HG03432 (cell line): ENCODE results near the gene RNF123.

Source experiments
- ATAC-seq: cut with Tn5 transposase; IDR thresholded peaks from one replicate; pipeline ENCODE4 v1.9.1; 2021; ENCODE audit warnings: mild to moderate bottlenecking, moderate library complexity; ENCODE audit not compliant: unreplicated experiment

The RNF123 gene

DNA sequence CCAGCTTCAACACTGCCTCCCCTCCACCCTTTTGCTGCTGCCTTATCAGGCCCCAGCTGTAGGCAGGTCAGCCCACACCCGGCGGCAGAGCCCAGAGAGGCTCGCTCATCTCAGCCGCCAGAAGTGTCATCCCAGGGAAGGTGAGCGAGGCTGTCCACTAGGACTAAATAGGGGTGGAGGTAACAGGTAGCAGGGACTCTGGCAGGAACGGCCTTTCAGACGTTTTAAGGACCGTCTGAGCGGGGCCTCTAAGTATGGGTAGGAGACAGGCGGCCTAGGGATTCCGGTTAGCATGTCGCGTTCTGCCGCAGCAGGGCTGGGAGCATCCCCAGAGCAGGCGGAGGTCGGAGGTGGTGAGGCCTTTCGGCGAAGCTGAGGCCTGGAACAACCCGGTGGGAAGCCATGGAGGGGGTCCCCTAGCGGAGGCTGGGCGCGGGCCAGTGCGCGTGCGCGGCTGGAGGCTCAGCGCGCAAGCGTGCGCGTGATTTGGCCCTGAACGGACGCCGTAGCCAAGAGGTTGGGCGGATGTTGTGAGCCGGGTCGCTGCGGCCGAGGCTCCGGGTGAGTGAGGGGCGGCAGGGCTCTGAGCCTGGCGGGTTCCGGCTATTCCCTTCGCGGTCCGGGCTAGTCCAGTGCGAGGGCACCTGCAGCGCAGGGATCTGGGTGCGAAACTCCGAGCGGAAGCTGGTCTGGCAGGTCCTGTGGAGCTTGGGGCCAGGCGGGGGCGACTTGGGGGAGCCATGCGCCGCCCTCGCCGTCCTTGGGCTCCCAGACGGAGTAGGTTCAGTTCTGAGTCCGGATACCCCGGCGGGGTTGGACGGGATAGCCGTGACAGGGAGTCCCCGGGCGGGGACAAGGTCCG, at the start of gene RNF123, which contains the start of gene MST1:
TSS of gene RNF123 (plus strand) at position 512 of the 862 bp plus-strand sequence. CDS start 1,609 bp downstream, outside the sequence.
TSS of gene MST1 (minus strand) at position 429 of the 862 bp plus-strand sequence. CDS start 783 bp downstream, outside the sequence.
- peak; percentile 67 for ATAC-seq

DNA sequence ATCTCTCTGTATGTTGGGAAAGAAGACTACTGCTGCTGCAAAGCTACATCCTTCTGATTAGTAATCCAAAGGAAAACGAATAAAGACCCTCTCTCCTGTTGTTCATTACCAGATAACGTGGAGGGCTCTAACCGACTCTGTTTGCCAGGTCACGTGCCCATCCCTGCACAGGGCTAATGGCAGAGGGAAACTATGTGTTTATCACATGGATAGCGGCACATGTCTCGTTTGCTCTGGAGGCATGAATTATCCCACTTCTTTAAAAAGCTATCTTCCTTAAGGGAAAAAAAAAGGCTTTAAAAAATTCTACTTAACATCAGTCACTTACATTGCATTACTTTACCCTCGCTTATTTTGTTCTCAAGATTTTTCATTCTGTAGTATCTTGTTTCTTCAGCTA, 48.1 kb upstream of the RNF123 start:
- no peak for ATAC-seq

DNA sequence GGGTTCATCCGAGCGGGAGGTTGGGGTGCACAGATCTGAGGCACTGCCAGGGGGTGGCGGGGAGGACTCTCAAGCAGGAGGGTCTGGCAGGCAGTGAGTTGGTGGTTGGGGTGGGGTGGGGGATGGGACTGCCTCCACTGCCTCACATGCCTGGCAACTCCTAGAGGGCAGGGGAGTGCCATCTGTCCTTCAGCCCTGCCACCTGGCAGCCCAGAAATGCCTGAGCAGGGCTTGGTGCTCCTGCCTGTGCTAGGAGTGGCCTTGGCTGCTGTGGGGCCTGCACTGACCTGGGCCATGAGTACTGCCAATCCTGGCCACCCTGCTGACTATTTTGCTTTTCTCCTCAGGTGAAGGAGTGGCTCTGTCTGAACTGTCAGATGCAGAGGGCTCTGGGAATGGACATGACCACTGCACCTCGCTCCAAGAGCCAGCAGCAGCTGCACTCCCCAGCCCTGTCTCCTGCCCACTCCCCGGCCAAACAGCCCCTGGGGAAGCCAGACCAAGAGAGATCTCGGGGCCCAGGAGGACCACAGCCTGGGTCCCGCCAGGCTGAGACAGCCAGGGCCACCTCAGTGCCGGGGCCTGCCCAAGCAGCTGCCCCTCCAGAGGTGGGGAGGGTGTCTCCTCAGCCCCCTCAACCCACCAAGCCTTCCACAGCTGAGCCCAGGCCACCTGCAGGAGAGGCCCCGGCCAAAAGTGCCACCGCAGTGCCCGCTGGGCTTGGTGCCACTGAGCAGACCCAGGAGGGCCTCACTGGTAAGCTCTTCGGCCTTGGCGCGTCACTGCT, 47.2 kb upstream of the RNF123 start:
- no peak for ATAC-seq

DNA sequence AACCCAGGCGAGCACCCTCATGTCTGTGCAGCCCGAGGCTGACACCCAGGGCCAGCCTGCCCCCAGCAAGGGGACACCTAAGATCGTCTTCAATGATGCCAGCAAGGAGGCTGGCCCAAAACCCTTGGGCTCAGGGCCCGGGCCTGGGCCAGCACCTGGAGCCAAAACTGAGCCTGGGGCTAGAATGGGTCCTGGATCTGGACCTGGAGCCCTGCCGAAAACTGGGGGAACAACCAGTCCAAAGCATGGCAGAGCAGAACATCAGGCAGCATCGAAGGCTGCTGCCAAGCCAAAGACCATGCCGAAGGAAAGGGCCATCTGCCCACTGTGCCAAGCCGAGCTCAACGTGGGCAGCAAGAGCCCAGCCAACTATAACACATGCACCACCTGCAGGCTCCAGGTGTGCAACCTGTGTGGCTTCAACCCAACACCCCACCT, 46.6 kb upstream of the RNF123 start:
- ATAC-seq, result no peak

DNA sequence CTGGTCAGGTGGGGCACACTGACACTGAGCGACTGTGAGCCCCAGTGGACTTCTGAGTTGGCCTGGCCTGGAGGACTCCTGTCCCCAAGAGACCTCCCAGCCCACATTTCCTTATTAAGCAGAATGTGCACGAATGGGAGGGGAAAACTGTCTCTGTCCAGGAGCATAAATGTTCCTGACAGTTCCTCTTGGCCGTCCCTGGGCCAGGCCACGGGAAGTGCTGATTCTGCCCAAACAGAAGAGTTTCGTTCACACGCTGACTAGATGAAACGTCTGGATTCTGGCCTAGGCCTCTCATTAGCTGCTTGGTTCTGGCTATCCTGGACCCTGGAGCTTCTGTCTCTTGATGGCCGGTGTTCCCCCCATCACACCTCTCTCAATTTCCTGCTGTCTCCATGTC, 44.7 kb upstream of the RNF123 start:
- ATAC-seq, result no peak

DNA sequence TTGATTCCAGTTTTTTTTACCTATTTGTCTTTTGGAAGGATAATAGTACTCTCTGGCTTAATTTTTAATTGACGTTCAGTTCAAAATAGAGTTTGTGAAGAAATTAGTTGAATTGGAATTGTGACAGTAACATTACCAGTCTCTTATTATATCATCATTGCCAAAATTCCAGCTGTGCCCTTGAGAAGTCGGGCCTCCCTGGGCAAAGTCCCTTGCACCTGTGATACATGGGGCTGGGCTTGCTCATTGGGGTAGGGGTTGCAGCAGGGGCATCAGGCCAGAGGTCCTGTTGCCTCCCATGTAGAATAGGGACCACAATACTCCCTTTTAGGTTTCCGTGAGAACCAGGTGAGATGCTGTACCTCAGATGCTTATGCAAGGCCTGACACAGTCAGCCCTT, 43.1 kb upstream of the RNF123 start:
- no peak for ATAC-seq

DNA sequence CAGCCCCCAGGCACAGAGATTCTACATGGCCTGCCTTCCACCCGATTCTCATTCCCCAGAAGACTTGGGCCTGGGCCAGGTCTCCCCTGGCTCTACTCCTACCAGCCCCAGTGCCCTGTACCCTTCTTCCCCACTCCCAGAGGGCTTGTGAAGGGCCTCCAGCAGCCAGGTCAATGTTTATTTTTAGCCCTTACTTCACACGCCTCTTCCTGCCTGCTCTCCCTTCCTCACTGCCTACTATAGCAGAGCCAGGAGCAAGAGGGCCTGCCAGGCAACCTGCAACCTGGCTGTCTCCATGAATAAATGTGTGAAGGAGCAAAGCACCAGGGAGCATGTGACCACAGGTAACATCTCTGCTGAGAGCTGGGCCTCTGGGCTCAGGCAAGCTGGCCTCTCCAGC, 41.6 kb upstream of the RNF123 start:
- no peak for ATAC-seq

DNA sequence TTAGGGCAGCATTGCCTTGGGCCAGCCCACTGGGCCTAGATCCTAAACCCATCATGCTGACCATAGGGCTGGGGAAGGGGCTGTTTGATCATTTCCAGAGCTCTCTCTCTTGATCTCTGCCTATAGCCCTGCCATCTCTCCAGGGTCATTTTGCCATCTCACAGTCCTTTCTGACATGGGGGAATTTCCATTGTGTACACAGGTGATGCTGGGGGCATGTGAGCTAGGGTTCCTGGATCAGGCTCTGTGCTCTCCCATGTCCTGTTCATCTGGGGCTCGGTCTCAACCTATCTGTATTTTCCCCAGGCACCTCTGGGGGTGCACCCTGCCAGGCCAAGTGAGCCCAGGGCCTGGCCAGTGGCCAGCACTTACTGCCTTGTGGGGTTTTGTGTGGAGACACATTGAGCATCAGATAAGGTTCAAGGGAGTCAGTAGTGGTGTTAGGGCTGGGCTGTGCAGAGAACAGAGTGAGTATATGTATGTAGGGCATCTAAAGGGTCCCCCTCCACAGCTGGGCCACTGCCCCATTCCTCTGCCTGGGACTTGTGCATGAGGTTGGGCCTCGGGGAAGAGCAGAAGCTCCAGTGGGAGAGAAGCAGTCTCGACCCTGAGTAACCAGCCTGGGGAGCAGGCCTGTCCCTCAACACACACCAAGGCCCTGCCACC, 40.9 kb upstream of the RNF123 start:
- ATAC-seq, result no peak

DNA sequence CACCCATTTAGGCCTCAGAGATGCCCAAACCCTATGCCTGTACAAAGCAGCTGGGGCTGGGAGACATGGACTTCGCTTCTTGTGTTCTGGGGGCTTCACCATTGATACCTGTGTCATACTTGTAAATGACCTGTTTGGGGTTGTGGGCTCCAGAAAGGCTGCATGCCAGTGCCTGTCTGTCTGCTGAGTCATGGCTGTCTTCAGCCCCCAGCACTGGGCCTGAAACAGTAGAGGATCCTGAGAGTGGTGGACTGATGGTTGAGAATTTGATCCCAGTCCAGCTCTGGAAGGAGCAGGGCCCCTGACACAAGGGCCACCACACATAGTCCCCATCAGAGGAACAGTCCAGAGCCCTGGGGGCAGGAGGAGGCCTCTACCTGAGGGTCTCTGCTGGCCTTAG, 39.8 kb upstream of the RNF123 start:
- ATAC-seq, result no peak

DNA sequence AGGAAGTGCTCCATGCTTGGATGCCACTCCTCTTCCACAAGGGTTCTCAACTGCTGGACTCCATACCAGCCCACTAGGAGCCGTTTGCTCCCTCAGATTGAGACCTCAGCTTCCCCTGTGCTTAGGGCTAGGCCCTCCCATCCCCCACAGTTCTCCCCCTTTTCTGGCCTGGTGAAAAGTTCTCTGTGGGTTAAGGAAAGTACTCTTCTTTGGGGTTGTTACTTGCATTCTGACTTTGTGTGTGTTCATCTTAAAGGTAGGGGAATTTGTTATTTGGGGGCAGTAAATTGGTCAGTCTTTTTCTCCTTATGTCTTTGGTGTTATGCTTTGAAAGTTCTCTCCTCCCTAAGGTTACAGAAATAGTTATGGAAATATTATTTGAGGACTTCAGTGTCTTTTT, 39.2 kb upstream of the RNF123 start:
- no peak for ATAC-seq

DNA sequence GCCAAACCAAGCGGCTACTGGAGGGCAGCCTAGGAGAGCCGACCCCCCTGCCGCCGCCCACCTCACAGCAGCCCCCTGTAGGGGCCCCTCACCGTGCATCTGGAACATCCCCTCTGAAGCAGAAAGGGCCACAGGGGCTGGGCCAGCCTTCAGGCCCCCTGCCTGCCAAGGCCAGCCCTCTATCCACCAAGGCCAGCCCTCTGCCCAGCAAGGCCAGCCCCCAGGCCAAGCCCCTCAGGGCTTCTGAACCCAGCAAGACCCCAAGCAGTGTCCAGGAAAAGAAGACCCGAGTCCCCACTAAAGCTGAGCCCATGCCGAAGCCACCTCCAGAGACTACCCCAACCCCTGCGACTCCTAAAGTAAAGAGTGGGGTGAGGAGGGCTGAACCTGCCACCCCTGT, 38.7 kb upstream of the RNF123 start:
- ATAC-seq, result no peak

DNA sequence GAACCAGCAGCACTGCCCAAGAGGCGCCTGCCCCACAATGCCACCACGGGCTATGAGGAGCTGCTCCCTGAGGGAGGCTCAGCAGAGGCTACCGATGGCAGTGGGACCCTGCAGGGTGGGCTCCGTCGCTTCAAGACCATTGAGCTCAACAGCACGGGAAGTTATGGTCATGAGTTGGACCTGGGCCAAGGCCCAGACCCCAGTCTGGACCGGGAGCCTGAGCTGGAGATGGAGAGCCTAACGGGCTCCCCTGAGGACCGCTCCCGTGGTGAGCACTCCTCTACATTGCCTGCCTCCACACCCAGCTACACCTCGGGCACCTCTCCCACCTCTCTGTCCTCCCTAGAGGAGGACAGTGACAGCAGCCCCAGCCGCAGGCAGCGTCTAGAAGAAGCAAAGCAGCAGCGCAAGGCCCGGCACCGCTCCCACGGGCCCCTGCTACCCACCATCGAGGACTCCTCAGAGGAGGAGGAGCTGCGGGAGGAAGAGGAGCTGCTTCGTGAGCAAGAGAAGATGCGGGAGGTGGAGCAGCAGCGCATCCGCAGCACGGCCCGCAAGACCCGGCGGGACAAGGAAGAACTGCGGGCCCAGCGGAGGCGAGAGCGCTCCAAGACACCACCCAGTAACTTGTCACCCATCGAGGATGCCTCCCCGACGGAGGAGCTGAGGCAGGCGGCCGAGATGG, 37.0 kb upstream of the RNF123 start:
- ATAC-seq, result no peak

DNA sequence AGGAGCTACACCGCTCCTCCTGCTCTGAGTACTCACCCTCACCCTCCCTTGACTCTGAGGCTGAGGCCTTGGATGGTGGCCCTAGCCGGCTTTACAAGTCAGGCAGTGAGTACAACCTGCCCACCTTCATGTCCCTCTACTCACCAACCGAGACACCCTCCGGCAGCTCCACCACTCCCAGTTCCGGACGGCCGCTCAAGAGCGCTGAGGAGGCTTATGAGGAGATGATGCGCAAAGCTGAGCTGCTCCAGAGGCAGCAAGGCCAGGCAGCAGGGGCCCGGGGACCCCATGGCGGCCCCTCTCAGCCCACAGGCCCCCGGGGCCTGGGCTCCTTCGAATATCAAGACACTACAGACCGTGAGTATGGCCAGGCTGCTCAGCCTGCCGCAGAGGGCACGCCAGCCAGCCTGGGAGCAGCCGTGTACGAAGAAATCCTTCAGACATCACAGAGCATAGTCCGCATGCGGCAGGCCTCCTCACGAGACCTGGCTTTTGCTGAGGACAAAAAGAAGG, 36.4 kb upstream of the RNF123 start:
- ATAC-seq, result no peak

DNA sequence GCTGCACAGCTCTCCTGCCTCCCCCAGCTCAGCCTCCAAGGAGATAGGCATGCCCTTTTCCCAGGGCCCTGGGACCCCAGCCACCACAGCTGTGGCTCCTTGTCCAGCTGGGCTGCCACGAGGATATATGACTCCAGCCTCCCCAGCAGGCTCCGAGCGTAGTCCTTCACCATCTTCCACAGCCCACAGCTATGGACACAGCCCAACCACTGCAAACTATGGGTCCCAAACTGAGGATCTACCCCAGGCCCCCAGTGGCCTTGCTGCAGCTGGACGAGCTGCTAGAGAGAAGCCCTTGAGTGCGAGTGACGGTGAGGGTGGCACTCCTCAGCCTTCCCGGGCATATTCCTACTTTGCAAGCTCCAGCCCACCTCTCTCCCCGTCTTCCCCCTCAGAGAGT, 35.7 kb upstream of the RNF123 start:
- ATAC-seq, result no peak

DNA sequence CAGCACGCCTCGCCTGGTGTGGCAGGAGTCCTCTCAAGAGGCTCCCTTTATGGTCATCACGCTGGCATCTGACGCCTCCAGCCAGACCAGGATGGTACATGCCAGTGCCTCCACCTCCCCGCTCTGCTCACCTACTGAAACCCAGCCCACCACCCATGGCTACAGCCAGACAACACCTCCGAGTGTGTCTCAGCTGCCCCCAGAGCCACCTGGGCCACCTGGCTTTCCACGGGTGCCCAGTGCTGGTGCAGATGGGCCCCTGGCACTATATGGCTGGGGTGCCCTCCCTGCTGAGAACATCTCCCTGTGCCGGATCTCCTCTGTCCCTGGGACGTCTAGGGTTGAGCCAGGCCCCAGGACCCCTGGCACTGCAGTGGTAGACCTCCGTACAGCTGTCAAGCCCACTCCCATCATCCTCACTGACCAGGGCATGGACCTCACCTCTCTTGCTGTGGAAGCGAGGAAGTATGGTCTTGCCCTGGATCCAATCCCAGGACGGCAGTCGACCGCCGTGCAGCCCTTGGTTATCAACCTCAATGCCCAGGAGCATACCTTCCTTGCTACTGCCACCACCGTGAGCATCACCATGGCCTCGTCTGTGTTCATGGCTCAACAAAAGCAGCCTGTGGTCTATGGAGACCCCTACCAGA, 35.1 kb upstream of the RNF123 start:
- no peak for ATAC-seq

DNA sequence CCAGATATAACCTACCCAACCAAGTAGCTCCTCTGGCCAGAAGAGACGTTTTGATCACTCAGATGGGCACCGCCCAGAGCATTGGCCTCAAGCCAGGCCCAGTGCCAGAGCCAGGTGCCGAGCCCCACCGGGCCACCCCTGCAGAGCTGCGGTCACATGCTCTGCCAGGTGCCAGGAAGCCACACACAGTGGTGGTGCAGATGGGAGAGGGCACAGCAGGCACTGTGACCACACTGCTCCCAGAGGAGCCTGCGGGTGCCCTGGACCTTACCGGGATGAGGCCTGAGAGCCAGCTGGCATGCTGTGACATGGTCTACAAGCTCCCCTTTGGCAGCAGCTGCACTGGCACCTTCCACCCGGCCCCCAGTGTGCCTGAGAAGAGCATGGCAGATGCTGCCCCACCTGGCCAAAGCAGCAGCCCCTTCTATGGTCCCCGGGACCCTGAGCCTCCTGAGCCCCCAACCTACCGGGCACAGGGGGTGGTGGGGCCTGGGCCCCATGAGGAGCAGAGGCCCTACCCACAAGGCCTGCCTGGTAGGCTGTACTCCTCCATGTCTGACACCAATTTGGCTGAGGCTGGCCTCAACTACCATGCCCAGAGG, 34.3 kb upstream of the RNF123 start:
- ATAC-seq, result no peak

DNA sequence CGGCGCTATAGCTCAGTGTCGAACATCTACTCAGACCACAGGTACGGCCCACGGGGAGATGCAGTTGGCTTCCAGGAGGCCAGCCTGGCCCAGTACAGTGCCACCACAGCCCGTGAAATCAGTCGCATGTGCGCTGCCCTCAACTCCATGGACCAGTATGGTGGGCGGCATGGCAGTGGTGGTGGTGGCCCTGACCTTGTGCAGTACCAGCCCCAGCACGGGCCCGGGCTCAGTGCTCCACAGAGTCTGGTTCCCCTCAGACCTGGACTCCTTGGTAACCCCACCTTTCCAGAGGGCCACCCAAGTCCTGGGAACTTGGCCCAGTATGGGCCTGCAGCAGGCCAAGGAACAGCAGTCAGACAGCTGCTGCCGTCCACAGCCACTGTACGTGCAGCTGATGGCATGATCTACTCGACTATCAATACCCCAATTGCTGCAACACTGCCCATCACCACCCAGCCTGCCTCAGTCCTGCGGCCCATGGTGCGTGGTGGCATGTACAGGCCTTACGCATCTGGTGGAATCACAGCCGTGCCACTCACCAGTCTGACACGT, 33.5 kb upstream of the RNF123 start:
- ATAC-seq, result no peak

DNA sequence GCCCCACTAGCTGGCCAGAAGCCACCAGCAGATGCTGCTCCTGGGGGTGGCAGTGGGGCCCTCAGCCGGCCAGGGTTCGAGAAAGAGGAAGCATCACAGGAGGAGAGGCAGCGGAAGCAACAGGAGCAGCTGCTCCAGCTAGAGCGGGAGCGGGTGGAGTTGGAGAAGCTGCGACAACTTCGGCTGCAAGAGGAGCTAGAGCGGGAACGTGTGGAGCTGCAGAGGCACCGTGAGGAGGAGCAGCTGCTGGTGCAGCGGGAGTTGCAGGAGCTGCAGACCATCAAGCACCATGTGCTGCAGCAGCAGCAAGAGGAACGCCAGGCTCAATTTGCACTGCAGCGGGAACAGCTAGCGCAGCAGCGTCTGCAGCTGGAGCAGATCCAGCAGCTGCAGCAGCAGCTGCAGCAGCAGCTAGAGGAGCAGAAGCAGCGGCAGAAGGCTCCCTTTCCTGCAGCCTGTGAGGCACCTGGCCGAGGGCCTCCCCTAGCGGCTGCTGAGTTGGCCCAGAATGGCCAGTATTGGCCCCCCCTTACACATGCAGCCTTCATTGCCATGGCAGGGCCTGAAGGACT, 32.7 kb upstream of the RNF123 start:
- ATAC-seq, result no peak
